Renal cortex interstitium (tissue), 11 donors: Measurements from ENCODE around the gene PDE10A. TPM values are rescaled to one million over a fixed set of nuclear protein-coding genes. Genes with fewer than 3 reads are reported as not detected.

Source experiments
- DNase-seq, 11 donors: peaks; one replicate each; pipeline ENCODE4 v3.0.0-alpha.2; 2013; ENCODE audit warnings: low read depth in 9 of 11, low spot score in 4 of 11; ENCODE audit errors: extremely low read depth in 1 of 11
- polyA plus RNA-seq, 3 donors: library from polyadenylated mRNA; unstranded; fragments of 120-200 nt; gene quantifications; one replicate each; pipeline ENCODE4 v1.2.1, GENCODE V29; 2013; ENCODE audit not compliant: insufficient read length in 3 of 3

The PDE10A gene
- polyA plus RNA-seq, 3 donors: 20.3 to 46.6 (median 27.7) TPM

GRCh38 chr6:165292657-165293056, 370.4 kb downstream of the PDE10A start:
- DNase-seq: no peak
